AG10803 (cell line): ENCODE measurements around the gene PHKA2.
A peak's percentile ranks its signal among the peaks of the same experiment; 100 is the strongest.

ENCODE experiments used
- DNase-seq: peaks from one replicate; pipeline ENCODE4 v3.0.0; 2010; ENCODE audit warnings: low read depth
- H3K4me3 ChIP-seq: 2 replicates; pipeline ENCODE4 v1.5.1; 2011; ENCODE audit warnings: mild to moderate bottlenecking, low read length, control low read depth
- CTCF ChIP-seq: conservative IDR thresholded peaks from 2 replicates; pipeline ENCODE4 v1.5.1; 2011; ENCODE audit warnings: mild to moderate bottlenecking, low read length, control low read depth, inconsistent platforms

The PHKA2 gene

GRCh38 chrX:18887177-18887824 lies 96.6 kb downstream of the PHKA2 start:
- no peak for TF ChIP-seq CTCF
- H3K4me3 ChIP-seq = no peak overlapping the region
- no peak for DNase-seq

DNA sequence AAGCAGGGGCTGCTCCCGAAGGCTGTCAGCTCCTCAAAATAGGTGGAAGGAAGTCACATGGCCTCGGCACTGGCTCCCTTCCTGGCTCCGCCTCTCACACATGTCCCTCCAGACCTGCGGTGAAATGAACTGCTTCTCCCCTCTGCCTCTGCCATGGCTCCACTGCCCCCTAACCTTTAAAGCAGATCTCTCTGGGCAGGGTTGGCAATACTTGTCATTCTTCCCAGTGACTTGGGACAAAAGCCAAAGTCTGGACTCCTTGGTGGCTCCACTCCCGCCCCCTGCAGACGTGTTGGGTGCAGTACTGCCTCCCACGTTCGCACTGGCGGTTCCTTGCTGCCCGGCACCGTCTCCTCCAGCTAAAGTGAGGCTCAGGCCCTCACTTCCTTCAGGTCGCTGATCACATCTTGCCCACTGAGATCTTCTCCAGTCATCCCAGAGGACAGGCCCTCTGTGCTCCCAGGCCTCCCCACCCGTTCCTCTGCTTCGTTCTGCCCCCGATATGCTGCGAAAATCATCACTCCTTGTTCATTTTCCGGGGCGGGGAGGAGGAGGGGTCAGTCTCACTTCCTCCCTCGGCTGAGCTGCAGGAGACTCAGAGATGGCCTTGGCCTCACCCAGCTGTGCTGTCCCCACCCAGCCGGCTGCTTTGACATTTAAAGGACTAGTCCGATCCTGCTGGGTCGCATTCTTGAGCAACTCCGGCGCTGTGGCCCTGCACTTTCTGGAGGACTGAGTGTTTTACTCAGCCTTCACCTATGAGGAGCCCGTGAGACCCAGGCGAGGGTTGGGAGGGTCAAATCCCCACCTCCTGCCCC lies 97.4 kb downstream of the PHKA2 start:
- DNase-seq = peak; percentile 41
- TF ChIP-seq CTCF = peak; percentile 55
- H3K4me3 ChIP-seq = peak overlapping the region; percentile 45

DNA sequence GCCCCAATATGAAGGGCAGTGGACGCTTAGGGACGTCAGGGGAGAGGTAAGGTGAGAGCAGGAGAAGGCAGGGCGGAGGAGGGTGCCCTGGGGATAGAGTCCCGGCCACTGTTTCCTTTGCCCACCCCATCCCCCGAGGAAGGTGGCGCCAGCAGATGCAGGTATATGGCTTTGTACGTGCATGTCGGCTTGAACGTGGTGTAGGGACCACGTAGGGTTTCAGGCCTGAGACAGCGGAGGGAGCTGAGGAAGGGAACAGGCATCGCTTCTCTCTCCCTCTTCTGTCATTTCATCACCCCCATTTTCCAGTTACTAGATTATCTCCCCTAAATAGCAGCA lies 97.9 kb downstream of the PHKA2 start:
- no peak for DNase-seq
- H3K4me3 ChIP-seq = peak overlapping the region; percentile 45
- TF ChIP-seq CTCF = no peak

DNA sequence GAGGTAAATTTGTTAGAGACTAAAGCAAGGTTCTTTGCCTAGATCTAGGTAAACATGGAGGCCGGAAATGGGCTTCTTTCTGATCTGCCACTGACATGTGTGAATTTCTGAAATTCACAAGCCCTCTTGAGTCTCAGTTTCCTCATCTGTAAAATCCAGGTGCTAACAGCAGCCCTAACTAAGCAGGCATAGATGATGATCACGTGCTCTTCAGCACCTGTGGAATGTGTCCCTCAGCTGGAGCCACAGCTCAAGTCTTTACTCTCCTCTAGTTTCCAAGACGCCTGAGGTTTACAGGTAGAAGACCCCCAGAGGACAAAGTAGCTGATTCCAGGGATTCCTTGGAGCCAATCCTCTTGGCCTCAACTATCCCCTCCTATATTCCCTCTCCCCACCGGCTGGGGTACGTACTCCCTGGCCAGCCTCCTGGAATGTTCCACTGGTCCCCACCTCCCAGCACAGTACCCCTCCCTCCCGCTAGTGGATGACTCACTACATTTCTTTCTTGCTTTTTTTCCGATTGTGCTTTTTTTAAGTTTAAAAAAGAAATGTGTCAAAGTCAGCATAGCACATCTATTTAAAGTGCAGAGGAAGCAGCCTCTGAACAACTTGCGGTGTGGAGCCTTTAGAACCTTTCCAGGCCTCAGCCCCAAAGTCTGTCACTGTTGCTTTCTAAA lies 98.4 kb downstream of the PHKA2 start:
- DNase-seq = no peak
- no peak overlapping the region; the same call in 1 of the 2 replicates for H3K4me3 ChIP-seq

DNA sequence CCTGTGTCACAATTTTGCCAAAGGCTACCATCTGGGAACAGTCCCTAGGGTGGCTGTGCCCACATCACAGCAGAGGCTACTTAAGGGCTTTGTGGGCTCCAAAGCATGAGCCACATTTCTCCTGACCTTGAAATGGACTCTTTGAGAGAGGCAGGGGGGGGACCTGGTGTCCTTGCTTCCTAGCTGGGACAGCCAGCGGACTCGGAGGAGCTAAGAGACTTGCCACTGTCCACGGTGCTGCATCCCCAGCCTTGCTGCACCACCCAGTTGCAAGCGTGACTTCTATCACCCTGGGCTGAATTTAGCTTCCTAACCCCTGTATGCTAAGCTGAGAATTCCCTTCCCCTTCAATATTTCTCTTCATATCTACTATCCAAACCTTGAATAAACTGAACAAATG lies 99.0 kb downstream of the PHKA2 start:
- DNase-seq = no peak
- no peak for TF ChIP-seq CTCF
- no peak overlapping the region for H3K4me3 ChIP-seq

More for the DNA sequence above, 98.4 kb downstream of the PHKA2 start:
- no peak for TF ChIP-seq CTCF

- DNase-seq = no peak
- no peak for TF ChIP-seq CTCF
- H3K4me3 ChIP-seq = no peak overlapping the region
Observed at GRCh38 chrX:18883961-18884765, 99.8 kb downstream of the PHKA2 start.
